Neuron (in vitro differentiated cells): ENCODE data around the gene ACTC1.
"Not testable (repeated sequence)": the region's sequence is repeated elsewhere in the genome, so short reads cannot be mapped to it uniquely, and the experiment has no call there.

Experiments
- H2AFZ ChIP-seq: one replicate; pipeline ENCODE4 v1.6.1; 2013; ENCODE audit warnings: low read depth, mild to moderate bottlenecking, inconsistent platforms, low read length, moderate library complexity
- H3K27me3 ChIP-seq: one replicate; pipeline ENCODE4 v1.6.1; 2013; ENCODE audit warnings: low read length; ENCODE audit not compliant: insufficient read depth
- H3K36me3 ChIP-seq: one replicate; pipeline ENCODE4 v1.6.1; 2013; ENCODE audit warnings: low read length; ENCODE audit not compliant: insufficient read depth
- H3K4me1 ChIP-seq: one replicate; pipeline ENCODE4 v1.6.1; 2013; ENCODE audit warnings: low read length; ENCODE audit not compliant: insufficient read depth
- H3K4me3 ChIP-seq: 2 replicates; pipeline ENCODE4 v1.5.1; 2013; ENCODE audit warnings: mild to moderate bottlenecking, low read length, moderate library complexity
- H3K9me3 ChIP-seq: one replicate; pipeline ENCODE4 v1.6.1; 2013; ENCODE audit warnings: low read length

Gene ACTC1

DNA sequence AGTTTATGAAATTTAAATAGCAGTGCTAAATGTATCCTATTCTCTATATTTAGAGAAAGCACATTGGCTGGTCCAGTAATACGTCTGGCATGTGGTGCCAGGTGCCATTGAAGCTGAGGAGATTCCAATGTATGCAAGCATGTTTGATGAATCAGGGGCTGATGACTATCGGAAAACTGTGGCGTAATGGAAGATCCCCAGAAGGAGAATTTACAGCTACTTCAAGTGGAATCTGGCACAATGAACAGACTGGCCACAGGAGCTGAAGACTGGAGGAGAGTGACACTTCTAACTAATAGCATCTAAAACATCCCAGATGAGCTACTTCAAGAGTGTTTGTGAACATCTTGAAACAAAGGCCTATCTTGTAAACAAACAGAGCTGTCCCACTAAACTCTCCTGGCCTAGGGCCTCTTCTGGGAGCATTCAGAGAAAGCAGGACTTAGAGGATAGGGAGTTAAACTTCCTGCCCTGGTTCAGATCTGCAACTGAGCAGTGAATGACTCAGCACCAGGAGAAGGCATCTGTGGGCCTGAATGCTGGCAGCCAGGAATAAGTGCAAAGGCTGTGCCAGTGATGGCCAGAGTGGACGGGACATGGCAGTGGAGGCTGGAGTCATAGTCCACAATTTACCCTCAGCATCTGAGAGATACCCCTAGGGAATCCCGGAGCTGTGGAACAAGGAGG, 15.2 kb upstream of the ACTC1 start:
- no peaks in the 10 kb centered on the region for H3K4me1 ChIP-seq
- H3K9me3 ChIP-seq = no peaks in the 10 kb centered on the region
- no peak overlapping the region for H2AFZ ChIP-seq
- no peak overlapping the region for H3K4me3 ChIP-seq
- H3K36me3 ChIP-seq = no peaks in the 10 kb centered on the region
- H3K27me3 ChIP-seq = peaks cover 3% of the 10 kb centered on the region

DNA sequence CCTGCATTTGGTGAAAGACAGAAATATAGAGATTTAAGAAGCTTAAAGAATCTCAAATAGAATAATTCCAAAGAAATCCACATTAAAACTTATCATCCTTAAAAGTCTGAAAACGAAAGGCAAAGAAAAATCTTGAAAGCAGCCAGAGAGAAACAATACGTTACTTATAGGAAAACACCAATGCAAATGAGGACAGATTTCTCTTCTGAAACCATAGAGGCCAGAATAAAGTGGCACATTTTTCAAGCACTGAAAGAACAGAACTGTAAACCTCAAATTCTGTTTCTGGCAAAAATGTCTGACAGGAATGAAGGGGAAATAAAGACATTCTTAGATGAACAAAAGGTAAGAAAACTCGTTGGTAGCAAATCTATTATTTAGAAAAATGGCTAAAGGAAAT, 13.8 kb upstream of the ACTC1 start:
- Histone ChIP-seq H3K9me3 (no peaks in the 10 kb centered on the region), H3K27me3 (peaks cover 3% of the 10 kb centered on the region), H3K36me3 (no peaks in the 10 kb centered on the region), H3K4me3 (no peak overlapping the region), H3K4me1 (no peaks in the 10 kb centered on the region), H2AFZ (no peak overlapping the region)

DNA sequence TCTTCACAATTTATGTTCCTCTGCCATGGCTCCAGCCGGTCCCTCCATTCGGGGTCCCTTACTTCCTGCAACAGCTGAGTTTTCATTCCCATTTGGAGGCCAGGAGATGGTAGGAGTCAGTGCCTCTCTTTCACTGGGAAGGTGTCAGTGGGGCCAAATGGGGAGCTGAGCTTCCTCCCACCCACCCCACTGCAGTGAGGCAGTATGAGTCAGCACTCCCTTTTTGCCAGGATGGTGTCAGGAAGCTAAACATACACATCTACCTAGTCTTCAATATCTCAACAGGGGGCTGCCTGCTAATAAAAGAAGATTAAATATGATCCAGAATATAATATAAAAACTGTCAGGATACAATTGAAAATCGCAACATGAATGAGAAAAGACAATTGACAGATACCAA, 12.7 kb upstream of the ACTC1 start:
- Histone ChIP-seq H3K27me3 (peaks cover 3% of the 10 kb centered on the region), H3K36me3 (no peaks in the 10 kb centered on the region), H3K4me3 (no peak overlapping the region), H3K4me1 (no peaks in the 10 kb centered on the region), H2AFZ (no peak overlapping the region), H3K9me3 (no peaks in the 10 kb centered on the region)

DNA sequence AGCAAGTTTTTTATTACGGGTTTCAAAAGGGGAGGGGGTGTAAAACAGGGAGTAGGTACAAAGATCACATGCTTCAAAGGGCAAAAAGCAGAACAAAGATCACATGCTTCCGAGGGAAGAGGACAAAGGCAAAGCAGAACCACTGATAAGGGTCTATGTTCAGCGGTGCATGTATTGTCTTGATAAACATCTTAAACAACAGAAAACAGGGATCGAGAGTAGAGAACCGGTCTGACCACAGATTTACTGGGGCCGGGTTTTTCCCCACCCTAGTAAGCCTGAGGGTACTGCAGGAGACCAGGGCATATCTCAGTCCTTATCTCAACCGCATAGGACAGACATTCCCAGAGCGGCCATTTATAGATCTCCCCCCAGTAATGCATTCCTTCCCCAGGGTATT, 11.9 kb upstream of the ACTC1 start:
- H3K4me3 ChIP-seq, H2AFZ ChIP-seq, H3K9me3 ChIP-seq, H3K4me1 ChIP-seq, H3K36me3 ChIP-seq, H3K27me3 ChIP-seq: not testable (repeated sequence)

DNA sequence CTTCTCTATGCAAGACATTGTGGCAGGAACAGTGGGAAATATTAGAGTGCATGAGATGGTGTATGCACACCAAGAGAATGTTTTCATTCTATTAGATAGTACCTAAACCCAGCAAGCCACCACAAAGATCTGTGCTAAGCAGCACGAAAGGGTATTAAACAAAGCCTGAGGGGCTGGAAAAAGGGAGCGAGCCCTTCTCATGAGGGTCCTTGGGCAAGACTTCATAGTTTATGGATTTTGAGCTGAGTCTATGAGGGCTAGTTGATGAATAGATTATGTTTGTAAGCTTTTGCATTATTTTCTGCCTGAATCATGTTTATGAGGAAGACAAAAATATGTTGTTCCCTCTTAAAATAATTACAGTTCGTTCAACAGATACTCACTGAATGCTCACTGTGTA, 9.4 kb upstream of the ACTC1 start:
- no peak overlapping the region for H2AFZ ChIP-seq
- H3K4me3 ChIP-seq = no peak overlapping the region
- H3K36me3 ChIP-seq = no peaks in the 10 kb centered on the region
- H3K4me1 ChIP-seq = no peaks in the 10 kb centered on the region
- no peaks in the 10 kb centered on the region for H3K9me3 ChIP-seq
- peaks cover 2% of the 10 kb centered on the region for H3K27me3 ChIP-seq

DNA sequence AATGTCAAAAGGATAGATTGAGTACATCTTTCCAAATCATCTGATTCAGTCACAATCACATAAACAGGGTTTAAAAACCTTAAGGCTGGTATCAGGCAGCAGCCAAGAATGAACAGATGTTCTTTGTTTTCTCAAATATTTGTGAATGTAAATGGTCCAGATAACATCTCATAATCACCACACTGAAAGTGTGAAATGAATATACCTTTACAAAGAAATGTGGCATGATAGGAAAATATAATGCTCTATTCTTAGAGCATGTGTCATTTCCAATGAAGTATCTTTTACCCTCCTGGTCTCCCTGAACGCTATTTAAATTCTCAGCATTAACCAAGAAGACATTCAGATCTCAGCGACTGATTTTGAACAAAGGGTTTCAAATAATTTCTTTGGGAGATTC, 8.8 kb upstream of the ACTC1 start:
- Histone ChIP-seq H3K9me3 (no peaks in the 10 kb centered on the region), H3K27me3 (peaks cover 3% of the 10 kb centered on the region), H3K4me3 (no peak overlapping the region), H3K36me3 (no peaks in the 10 kb centered on the region), H3K4me1 (no peaks in the 10 kb centered on the region), H2AFZ (no peak overlapping the region)

DNA sequence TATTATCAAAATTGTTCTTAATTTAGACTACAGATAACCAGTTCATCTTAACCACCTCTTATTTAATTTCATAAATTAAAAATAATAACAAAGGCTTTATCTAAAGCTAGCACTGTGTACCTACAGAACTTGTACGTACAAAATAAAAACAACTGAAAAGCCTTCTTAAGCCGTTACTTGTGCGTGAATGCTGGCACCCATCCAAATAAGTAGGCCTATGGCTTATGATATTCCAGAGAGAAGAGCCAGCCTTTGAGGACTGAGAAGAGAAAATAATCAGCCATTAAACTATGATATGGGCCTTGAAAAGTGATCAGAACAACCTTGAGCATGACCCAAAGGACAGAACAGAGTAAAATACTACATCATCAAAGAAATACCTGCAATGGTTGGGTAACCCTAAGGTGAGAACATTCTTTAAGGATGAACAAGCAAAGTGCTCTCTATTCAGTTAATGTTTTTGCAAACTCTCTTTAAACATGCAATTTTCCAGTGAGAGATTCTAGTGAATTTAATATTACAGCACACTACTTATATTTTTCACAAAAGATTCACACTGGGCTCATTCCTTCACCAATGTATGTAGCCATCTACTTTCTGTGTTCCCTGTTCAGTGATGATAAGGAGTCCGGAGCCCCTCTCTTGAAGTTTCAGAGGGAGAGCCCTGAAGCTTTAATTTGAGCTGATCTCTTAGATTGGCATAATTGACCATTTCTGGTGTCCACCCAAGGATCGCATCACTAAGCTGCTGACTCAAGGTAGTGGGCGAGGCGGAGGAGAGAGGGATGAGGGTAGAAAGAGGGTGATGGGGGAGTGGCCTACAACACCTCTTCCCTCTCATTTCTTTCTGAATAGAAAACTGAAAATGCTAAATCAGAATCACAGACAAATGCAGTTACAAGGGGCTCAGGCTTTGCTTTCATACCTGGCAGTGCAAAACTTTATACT, 7.7 kb upstream of the ACTC1 start:
- Histone ChIP-seq H3K9me3 (no peaks in the 10 kb centered on the region), H3K4me3 (no peak overlapping the region), H3K4me1 (no peaks in the 10 kb centered on the region), H3K27me3 (peaks cover 3% of the 10 kb centered on the region), H3K36me3 (no peaks in the 10 kb centered on the region), H2AFZ (no peak overlapping the region)

DNA sequence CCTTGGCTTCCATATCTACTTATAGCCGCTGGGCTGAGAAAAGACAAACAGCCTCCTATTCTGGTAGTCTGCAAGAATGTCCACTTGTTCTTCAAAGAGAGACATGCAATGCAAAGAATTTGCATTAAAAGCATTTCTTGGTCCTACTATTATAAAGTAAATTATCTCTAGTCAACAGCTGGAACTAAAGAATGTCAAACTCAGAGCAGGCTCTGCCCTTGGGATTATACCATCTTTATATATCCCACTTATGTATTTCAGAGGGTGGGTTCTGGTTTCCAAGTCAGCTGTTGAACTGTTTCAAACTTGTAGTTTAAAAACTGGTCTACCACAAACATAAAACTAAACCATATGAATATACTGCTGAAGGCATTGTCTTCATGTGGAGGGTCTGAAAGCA, 7.0 kb upstream of the ACTC1 start:
- Histone ChIP-seq H3K4me3 (no peak overlapping the region), H2AFZ (no peak overlapping the region), H3K9me3 (no peaks in the 10 kb centered on the region), H3K36me3 (no peaks in the 10 kb centered on the region), H3K4me1 (no peaks in the 10 kb centered on the region), H3K27me3 (peaks cover 9% of the 10 kb centered on the region)

DNA sequence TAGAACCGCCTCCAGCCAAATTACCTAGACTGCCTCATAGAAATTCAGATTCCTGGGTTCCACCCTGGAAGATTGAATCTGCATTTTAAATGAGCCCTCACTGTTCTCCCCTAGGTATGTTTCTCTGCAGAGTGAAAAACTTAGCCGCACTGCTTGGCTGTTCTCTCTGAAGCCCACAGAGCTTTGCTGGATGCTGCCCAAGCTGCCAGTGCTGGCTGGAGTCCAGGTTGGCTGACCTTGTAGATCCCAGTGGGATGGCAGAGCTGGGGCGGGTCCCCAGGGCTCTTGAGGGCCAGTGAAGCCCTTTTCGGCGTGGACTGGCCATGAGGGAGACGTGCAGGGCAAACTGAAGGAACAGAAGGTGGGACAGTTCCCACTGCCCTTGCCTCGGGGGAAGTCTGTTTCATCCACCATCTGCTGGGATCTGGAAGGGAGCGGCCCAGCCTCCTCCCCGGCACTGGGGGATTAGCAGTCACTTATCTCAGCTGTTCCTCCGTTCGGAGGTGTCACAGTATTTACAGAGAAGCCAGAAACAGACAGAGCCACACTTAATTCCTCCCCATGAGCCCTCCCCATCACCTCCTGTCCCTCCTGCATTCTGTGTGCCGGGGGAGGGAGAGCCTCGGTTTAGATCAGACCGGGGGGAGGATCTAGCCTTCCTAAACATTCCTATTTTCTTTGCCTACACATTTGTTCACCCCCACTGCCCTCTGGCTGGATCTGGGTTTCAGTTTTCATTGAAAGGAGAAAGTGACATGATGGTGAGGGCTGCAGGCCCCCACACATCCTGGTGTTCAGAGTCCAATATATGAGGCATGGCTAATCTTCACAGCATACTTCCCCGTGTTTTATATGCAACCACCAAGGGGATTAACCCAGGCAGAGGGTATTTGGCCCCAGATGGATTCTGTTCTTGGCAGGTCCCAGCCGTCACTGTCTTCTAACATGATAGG, 4.1 kb upstream of the ACTC1 start:
- Histone ChIP-seq H3K4me1 (peaks cover 3% of the 10 kb centered on the region), H3K27me3 (peaks cover 33% of the 10 kb centered on the region), H3K9me3 (no peaks in the 10 kb centered on the region), H2AFZ (no peak overlapping the region), H3K36me3 (no peaks in the 10 kb centered on the region), H3K4me3 (no peak overlapping the region)

DNA sequence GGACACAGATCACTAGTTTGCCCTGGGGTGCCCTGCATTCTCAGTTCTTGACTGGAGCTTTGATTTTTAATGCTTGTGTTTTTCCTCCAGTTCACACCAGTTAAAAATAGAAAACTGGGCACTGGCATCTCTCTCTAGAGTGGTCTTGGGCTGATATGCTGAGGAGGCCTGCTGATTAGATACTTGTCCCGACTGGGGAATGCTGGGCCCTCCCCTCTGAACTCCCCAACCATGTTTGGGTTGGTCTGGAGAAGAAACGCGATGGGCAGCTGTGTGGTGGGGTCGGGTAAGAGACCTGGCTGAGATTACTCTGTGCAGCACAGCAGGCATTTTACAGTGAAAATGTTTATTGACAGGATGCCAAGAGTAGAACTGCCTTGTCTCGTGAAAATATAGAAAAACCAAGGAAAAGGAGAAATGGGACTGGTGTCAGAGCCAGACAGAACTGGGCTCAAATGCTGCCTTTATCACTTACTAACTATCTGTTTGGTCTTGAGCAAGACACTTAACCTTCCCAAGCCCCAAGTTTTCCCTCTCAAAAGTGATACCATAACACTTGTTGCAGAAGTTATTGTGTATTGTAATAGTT, 1.6 kb upstream of the ACTC1 start:
- peaks cover 3% of the 10 kb centered on the region for H3K4me1 ChIP-seq
- no peak overlapping the region for H3K4me3 ChIP-seq
- H3K27me3 ChIP-seq = peaks cover 39% of the 10 kb centered on the region

DNA sequence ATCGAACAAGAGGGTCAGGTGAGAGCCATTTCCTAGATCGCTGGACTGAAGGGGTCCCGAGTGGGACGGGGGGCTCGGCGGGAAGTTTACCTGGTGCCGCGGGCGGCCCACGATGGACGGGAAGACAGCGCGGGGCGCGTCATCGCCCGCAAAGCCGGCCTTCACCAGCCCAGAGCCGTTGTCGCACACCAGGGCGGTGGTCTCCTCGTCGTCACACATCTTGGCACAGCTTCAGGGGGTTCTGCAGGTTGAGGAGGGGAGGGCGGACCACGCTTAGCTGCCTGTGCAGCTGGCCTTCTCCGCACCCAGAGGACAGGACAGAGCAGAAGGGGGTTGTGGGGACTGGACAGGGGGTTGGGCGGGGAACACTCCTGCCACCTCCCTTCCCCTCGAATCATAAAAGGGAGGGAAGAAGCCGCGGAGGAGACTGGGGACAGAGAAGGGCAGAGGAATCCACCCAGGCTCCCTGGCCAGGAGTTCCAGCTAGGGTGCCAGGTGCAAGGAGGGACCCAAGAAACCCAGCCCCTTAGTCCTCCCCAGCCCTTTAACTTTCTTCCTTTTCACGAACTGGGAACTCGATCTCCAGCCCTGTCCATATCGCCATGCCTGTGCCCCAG, 651 bp downstream of the ACTC1 start:
- H3K9me3 ChIP-seq = no peaks in the 10 kb centered on the region
- no peak overlapping the region for H3K4me3 ChIP-seq
- no peak overlapping the region for H2AFZ ChIP-seq
- peaks cover 37% of the 10 kb centered on the region for H3K27me3 ChIP-seq
- H3K36me3 ChIP-seq = no peaks in the 10 kb centered on the region
- peaks cover 3% of the 10 kb centered on the region for H3K4me1 ChIP-seq

More for the DNA sequence above, 1.6 kb upstream of the ACTC1 start:
- Histone ChIP-seq H3K9me3 (no peaks in the 10 kb centered on the region), H2AFZ (no peak overlapping the region), H3K36me3 (no peaks in the 10 kb centered on the region)

DNA sequence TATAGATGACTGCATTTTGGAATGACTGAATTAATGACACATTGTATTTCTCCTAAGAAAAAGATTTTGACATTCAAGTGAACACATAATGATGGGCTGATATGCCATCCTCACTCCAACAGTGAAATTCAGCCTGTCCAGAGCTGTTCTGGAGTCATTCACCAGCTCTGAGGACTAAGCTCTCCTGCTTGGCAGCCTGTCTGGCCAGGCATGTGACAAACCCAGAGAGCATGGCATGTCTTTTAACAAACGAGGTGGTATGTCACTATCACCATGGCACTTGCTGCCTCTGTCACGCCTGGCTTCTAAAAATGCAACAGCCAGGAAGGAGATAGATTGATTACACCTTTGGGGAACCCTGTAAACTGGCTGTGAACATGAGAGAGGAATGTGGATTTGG, 1.4 kb downstream of the ACTC1 start:
- Histone ChIP-seq H3K4me3 (no peak overlapping the region), H3K27me3 (peaks cover 36% of the 10 kb centered on the region), H2AFZ (no peak overlapping the region), H3K36me3 (no peaks in the 10 kb centered on the region), H3K4me1 (peaks cover 3% of the 10 kb centered on the region), H3K9me3 (no peaks in the 10 kb centered on the region)
